PC-3 (cell line): ENCODE data around the gene NCEH1. TPM values are rescaled to one million over a fixed set of nuclear protein-coding genes. Genes with fewer than 3 reads are reported as not detected.

ENCODE experiments used
- ATAC-seq: fragments of 200-7000 bp; cut with Tn5 transposase; 2 replicates; pipeline ENCODE4 v1.9.1; 2020; ENCODE audit warnings: mild to moderate bottlenecking, moderate library complexity
- BruUV-seq: library from RNA; stranded (reverse); fragments of 400-500 nt; replicated peaks from 2 replicates; lab custom pipeline; 2021; lab: Mats Ljungman, UMichigan
- CTCF ChIA-PET: fragments of 300-600 bp; sonication (Branson Sonifier 250); formaldehyde crosslinking; loops from one replicate; lab custom pipeline; 2022; ENCODE audit warnings: antibody characterized with exemption; lab: Charles Lee
- POLR2A ChIA-PET: fragments of 300-600 bp; sonication (Branson Sonifier 250); formaldehyde crosslinking; loops from one replicate; lab custom pipeline; 2022; ENCODE audit warnings: antibody characterized with exemption; ENCODE audit not compliant: unreplicated experiment; lab: Charles Lee
- DNase-seq: peaks from one replicate; pipeline ENCODE4 v3.0.0-alpha.2; 2015
- H2AFZ ChIP-seq: fragments of 300-600 bp; sonication (generic); 2 replicates; pipeline ENCODE4 v1.6.0; 2016; ENCODE audit warnings: antibody characterized with exemption, low read length
- H3F3A ChIP-seq: fragments of 300-600 bp; sonication (generic); one replicate; pipeline ENCODE4 v1.6.0; 2017; ENCODE audit warnings: antibody characterized with exemption, low read length, control low read depth, mild to moderate bottlenecking; ENCODE audit not compliant: unreplicated experiment
- H3K27ac ChIP-seq: fragments of 300-600 bp; sonication (generic); 2 replicates; pipeline ENCODE4 v1.5.1; 2016; ENCODE audit warnings: mild to moderate bottlenecking, low read length
- H3K27me3 ChIP-seq: fragments of 300-600 bp; sonication (generic); 2 replicates; pipeline ENCODE4 v1.6.1; 2016; ENCODE audit warnings: low read length, mixed read lengths
- H3K36me3 ChIP-seq: fragments of 300-600 bp; sonication (generic); 2 replicates; pipeline ENCODE4 v1.6.1; 2016; ENCODE audit warnings: low read depth, mixed run types, low read length, mixed read lengths
- H3K4me1 ChIP-seq: fragments of 300-600 bp; sonication (generic); 2 replicates; pipeline ENCODE4 v1.5.1; 2016; ENCODE audit warnings: low read length; ENCODE audit not compliant: insufficient read depth
- H3K4me2 ChIP-seq: fragments of 300-600 bp; sonication (generic); 2 replicates; pipeline ENCODE4 v1.6.0; 2016; ENCODE audit warnings: low read length
- H3K4me3 ChIP-seq: fragments of 300-600 bp; sonication (generic); 2 replicates; pipeline ENCODE4 v1.5.1; 2016; ENCODE audit warnings: mild to moderate bottlenecking, low read length, mixed read lengths
- H3K79me2 ChIP-seq: fragments of 300-600 bp; sonication (generic); 2 replicates; pipeline ENCODE4 v1.6.1; 2017; ENCODE audit warnings: low read length, mixed read lengths
- H3K9ac ChIP-seq: fragments of 300-600 bp; sonication (generic); 2 replicates; pipeline ENCODE4 v1.6.0; 2016; ENCODE audit warnings: mild to moderate bottlenecking, low read length
- H3K9me2 ChIP-seq: fragments of 300-600 bp; sonication (generic); replicated peaks from 2 replicates; pipeline ENCODE4 v1.6.1; 2016; ENCODE audit warnings: mixed run types, low read length, mixed read lengths
- H3K9me3 ChIP-seq: fragments of 300-600 bp; sonication (generic); 2 replicates; pipeline ENCODE4 v1.6.1; 2016; ENCODE audit warnings: low read length, mixed read lengths
- H4K20me1 ChIP-seq: fragments of 300-600 bp; sonication (generic); 2 replicates; pipeline ENCODE4 v1.6.1; 2016; ENCODE audit warnings: low read length, mixed read lengths
- CTCF ChIP-seq: fragments of 300-600 bp; sonication (generic); conservative IDR thresholded peaks from 2 replicates; pipeline ENCODE4 v1.5.1; 2017; ENCODE audit warnings: antibody characterized with exemption, low read depth, mild to moderate bottlenecking, low read length
- EZH2 ChIP-seq: fragments of 300-600 bp; sonication (generic); IDR thresholded peaks from one replicate; pipeline ENCODE4 v1.6.1; 2017; ENCODE audit warnings: antibody characterized with exemption, mild to moderate bottlenecking, low read length; ENCODE audit not compliant: unreplicated experiment
- EZH2phosphoT487 ChIP-seq: fragments of 300-600 bp; sonication (generic); IDR thresholded peaks from 2 replicates; pipeline ENCODE4 v1.6.1; 2018; ENCODE audit warnings: mild to moderate bottlenecking, antibody characterized with exemption, low read length, borderline replicate concordance
- intact Hi-C: fragments of 100-400 bp; cut with micrococcal nuclease; formaldehyde crosslinking; loops from 2 replicates; pipeline ENCODE4 v1.9.0; 2023
- total RNA-seq: library from RNA; depleted of rRNA; stranded (reverse); fragments of >200 nt; gene quantifications from 2 replicates; pipeline ENCODE4 v1.2.3, GENCODE V29; 2014

NCEH1 gene
- total RNA-seq, 1 experiment from 2014 or later = 28.2 TPM

GRCh38 chr3:172591876-172592771 lies 118.7 kb downstream of the NCEH1 start:
- Histone ChIP-seq H2AFZ (no peak overlapping the region), H3K9me3 (no peaks in the 10 kb centered on the region), H3K79me2 (no peaks in the 10 kb centered on the region), H3K36me3 (no peaks in the 10 kb centered on the region), H3K9me2 (no peaks in the 10 kb centered on the region), H4K20me1 (no peaks in the 10 kb centered on the region), H3K4me1 (no peaks in the 10 kb centered on the region), H3K27ac (no peak overlapping the region), H3F3A (no peaks in the 10 kb centered on the region), H3K4me3 (no peak overlapping the region), H3K27me3 (no peaks in the 10 kb centered on the region), H3K4me2 (no peak overlapping the region), H3K9ac (no peak overlapping the region)
- TF ChIP-seq EZH2 = no peak
- no peak for TF ChIP-seq CTCF
- TF ChIP-seq EZH2phosphoT487 = no peak
- ATAC-seq (no peak), DNase-seq (no peak)
- ChIA-PET CTCF (no interaction called here), POLR2A (no interaction called here)
- intact Hi-C loops = no loop called here
- BruUV-seq = no TSS peak

- CTCF ChIA-PET = no interaction called here
- Histone ChIP-seq H3K9me3 (no peaks in the 10 kb centered on the region), H3K27ac (no peak overlapping the region), H3K9ac (no peak overlapping the region), H4K20me1 (no peaks in the 10 kb centered on the region), H3K27me3 (no peaks in the 10 kb centered on the region), H3K9me2 (no peaks in the 10 kb centered on the region), H3K4me3 (no peak overlapping the region), H3F3A (no peaks in the 10 kb centered on the region), H2AFZ (no peak overlapping the region), H3K36me3 (no peaks in the 10 kb centered on the region), H3K4me1 (no peaks in the 10 kb centered on the region), H3K4me2 (no peak overlapping the region), H3K79me2 (no peaks in the 10 kb centered on the region)
- intact Hi-C loops = no loop called here
- BruUV-seq = no TSS peak
- TF ChIP-seq EZH2phosphoT487 = no peak
- no peak for TF ChIP-seq EZH2
- TF ChIP-seq CTCF = no peak
- ATAC-seq (no peak), DNase-seq (no peak)
- POLR2A ChIA-PET = no interaction called here
These were observed 119.7 kb downstream of the NCEH1 start for GRCh38 chr3:172591125-172591605.

DNA sequence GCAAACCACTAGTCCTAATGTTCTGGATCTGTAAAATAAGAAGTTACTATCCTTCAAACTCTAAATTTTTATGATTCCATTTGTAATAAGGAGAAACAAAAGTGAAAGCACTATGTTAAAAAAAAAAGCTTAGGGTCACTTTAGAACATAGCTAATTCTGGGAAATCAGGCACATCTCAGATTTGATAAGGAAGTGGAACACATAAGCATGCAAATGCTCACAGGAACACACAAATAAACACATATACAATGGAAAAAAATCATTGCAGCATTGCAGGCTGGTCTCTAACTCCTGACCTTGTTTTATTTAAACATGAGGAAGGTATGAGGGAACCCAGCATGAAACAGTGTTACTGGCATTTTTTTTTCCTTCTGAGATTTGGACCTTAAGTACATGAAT lies 124.4 kb downstream of the NCEH1 start:
- Histone ChIP-seq H3K9me2 (no peaks in the 10 kb centered on the region), H3K9me3 (no peaks in the 10 kb centered on the region), H3K4me2 (no peak overlapping the region), H4K20me1 (no peaks in the 10 kb centered on the region), H3K79me2 (no peaks in the 10 kb centered on the region), H3K9ac (no peak overlapping the region), H3K4me1 (no peaks in the 10 kb centered on the region), H2AFZ (no peak overlapping the region), H3F3A (no peaks in the 10 kb centered on the region), H3K27ac (no peak overlapping the region), H3K36me3 (no peaks in the 10 kb centered on the region), H3K4me3 (no peak overlapping the region), H3K27me3 (no peaks in the 10 kb centered on the region)
- ATAC-seq (no peak), DNase-seq (no peak)
- no peak for TF ChIP-seq EZH2
- TF ChIP-seq CTCF = no peak
- TF ChIP-seq EZH2phosphoT487 = no peak
- ChIA-PET POLR2A (interaction anchor here (0.6 kb wide), 1 partner anchor 141 kb away, joined by 3 read pairs; no protein-coding TSS in a partner anchor), CTCF (interaction anchor here (0.6 kb wide), 1 partner anchor 13 kb away, joined by 8 read pairs; no protein-coding TSS in a partner anchor)
- BruUV-seq = no TSS peak
- intact Hi-C loops = no loop called here
